ENCODE measurements around the gene CGB1. TPM values are rescaled to one million over a fixed set of nuclear protein-coding genes. Genes with fewer than 3 reads are reported as not detected.

CGB1 gene
- total and polyA plus RNA-seq, 10 of the 15 experiments (the other 5 are each of a cell fraction or from before 2014, with no cell fraction given), result not detected

DNA sequence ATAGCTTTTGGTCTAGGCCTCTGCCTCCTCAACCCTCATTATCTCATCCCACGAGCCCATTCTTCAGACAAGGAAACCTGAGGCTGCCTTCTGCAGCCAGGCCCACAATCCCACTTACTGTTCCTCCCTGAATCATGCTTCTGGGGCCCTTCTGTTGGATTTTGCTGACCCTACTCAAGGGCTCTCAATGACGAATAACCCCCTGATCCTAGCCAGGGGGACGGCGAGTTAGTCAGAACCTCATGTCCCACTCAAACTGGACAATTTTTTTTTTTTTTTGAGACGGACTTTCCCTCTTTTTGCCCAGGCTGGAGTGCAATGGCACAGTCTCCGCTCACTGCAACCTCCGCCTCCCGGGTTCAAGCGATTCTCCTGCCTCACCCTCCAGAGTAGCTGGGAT lies 14.6 kb downstream of the CGB1 start (continued):
- TF ChIP-seq, protein P1, sequence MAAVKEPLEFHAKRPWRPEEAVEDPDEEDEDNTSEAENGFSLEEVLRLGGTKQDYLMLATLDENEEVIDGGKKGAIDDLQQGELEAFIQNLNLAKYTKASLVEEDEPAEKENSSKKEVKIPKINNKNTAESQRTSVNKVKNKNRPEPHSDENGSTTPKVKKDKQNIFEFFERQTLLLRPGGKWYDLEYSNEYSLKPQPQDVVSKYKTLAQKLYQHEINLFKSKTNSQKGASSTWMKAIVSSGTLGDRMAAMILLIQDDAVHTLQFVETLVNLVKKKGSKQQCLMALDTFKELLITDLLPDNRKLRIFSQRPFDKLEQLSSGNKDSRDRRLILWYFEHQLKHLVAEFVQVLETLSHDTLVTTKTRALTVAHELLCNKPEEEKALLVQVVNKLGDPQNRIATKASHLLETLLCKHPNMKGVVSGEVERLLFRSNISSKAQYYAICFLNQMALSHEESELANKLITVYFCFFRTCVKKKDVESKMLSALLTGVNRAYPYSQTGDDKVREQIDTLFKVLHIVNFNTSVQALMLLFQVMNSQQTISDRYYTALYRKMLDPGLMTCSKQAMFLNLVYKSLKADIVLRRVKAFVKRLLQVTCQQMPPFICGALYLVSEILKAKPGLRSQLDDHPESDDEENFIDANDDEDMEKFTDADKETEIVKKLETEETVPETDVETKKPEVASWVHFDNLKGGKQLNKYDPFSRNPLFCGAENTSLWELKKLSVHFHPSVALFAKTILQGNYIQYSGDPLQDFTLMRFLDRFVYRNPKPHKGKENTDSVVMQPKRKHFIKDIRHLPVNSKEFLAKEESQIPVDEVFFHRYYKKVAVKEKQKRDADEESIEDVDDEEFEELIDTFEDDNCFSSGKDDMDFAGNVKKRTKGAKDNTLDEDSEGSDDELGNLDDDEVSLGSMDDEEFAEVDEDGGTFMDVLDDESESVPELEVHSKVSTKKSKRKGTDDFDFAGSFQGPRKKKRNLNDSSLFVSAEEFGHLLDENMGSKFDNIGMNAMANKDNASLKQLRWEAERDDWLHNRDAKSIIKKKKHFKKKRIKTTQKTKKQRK (IDR thresholded peaks at IDR 0.05; ENCODE audit: low read depth, low read length), result no peak

DNA sequence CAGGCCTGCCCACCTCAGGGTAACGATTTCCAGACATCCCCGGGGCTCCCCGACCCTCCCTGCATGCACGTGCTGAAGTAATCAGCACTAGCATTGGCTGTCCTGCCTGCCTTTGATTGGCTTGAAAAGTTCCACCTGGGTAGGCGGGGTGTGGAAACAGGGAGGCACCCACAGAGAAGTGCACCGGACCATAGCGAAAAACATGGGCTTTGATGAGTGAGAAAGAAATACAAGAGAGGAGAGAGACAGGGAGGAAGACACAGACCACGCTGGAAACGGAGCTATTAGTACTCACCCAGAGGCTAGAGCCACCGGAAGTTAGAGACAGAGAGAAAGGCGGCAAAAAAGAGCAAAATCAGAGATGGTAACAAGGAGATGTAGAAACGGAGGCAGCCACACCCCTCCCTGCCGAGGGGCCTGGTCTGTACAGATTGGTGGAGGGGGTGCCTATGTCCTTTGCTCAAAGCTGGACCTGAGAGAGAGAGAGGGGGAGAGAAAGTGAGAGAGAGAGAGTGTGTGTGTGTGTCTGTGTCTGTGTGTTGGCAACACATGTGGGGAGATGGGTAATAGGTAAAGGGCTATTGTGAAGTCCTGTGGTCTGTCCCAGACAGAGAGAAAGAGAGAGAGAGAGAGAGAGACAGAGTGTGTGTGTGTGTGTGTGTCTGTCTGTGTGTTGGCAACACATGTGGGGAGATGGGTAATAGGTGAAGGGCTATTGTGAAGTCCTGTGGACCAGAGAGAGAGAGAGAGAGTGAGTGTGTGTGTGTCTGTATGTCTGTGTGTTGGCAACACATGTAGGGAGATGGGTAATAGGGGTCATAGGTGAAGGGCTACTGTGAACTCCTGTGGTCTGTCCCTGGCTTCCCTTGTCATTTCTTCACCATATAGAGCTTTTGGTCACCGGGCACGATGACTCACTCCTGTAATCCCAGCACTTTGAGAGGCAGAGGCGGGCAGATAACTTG lies 15.5 kb downstream of the CGB1 start:
- ChIA-PET RAD21 (ENCODE audit: unreplicated experiment) (interaction anchor here (0.6 kb wide), 1 partner anchor 247 kb away, joined by 3 read pairs; no protein-coding TSS in a partner anchor), POLR2A (interaction anchor here (0.5 kb wide), 1 partner anchor 140 kb away, joined by 5 read pairs; no protein-coding TSS in a partner anchor), SMC1A (ENCODE audit: uncharacterized antibody, unreplicated experiment) (no interaction called here), CTCF (interaction anchor here (0.8 to 1.8 kb wide), 2 partner anchors 77 to 178 kb away, joined by 3 to 5 read pairs; no protein-coding TSS in a partner anchor)
- no peak for FAIRE-seq
- WGBS (ENCODE audit: insufficient coverage, insufficient replicate concordance, low lambda C conversion rate, missing lambda C conversion rate), result 12% methylated on average over 16 of the region's 16 CpGs
- no peak for DNase-seq (ENCODE audit: low read depth, low spot score)
- Histone ChIP-seq H2AFZ (ENCODE audit: control insufficient read depth, low read depth, low read length) (peak overlapping the region; percentile 15), H3K4me2 (ENCODE audit: control insufficient read depth, insufficient read depth) (no peak overlapping the region), H4K20me1 (ENCODE audit: control insufficient read depth, insufficient read depth) (no peaks in the 10 kb centered on the region), H3K79me2 (ENCODE audit: control insufficient read depth, insufficient read depth, low read length) (no peaks in the 10 kb centered on the region), H3K4me1 (ENCODE audit: control insufficient read depth, insufficient read depth, low read length) (peaks cover 15% of the 10 kb centered on the region), H3K36me3 (ENCODE audit: control insufficient read depth in 2 of 2, insufficient read depth in 2 of 2, low read length in 1 of 2) (no peaks in the 10 kb centered on the region; a peak in 1 of 4 replicates), H3K27ac (ENCODE audit: control insufficient read depth, insufficient read depth) (no peak overlapping the region), H3K9ac (ENCODE audit: control insufficient read depth, insufficient read depth, low read length) (no peak overlapping the region), H3K9me3 (replicated peaks; ENCODE audit: control insufficient read depth, insufficient read depth, low read length) (no peaks in the 10 kb centered on the region), H3K27me3 (replicated peaks in 1 of 2; ENCODE audit: control insufficient read depth in 2 of 2, insufficient read depth in 2 of 2, low read length in 1 of 2) (no peaks in the 10 kb centered on the region), H3K4me3 (no peak overlapping the region)
- no TSS peak for BruUV-seq (replicated peaks)
- intact Hi-C loops (cut with micrococcal nuclease; ENCODE audit: unreplicated experiment) (no loop called here), in situ Hi-C loops (cut with MboI) (no loop called here)
- peak; percentile 16; the same call in 2 of the 3 replicates for ATAC-seq
- no peak for TF ChIP-seq HCFC1 (IDR thresholded peaks at IDR 0.05; ENCODE audit: low read length)
- no peak for TF ChIP-seq IKZF2 (IDR thresholded peaks at IDR 0.05)
- TF ChIP-seq IRF4 (IDR thresholded peaks at IDR 0.05; ENCODE audit: low read depth, low read length), result no peak
- TF ChIP-seq STAT3 (IDR thresholded peaks at IDR 0.05; ENCODE audit: low read depth, low read length), result no peak
- TF ChIP-seq EZH2 (IDR thresholded peaks at IDR 0.05; ENCODE audit: borderline replicate concordance, control insufficient read depth, low read depth, low read length), result no peak
- TF ChIP-seq NR2F1 (conservative IDR thresholded peaks at IDR 0.05), result peak; percentile 80
- TF ChIP-seq SRF (IDR thresholded peaks at IDR 0.05; ENCODE audit: low read depth in 2 of 2, low read length in 2 of 2), result no peak
- no peak for TF ChIP-seq RB1 (IDR thresholded peaks at IDR 0.05; ENCODE audit: borderline replicate concordance)
- TF ChIP-seq TAF1 (IDR thresholded peaks at IDR 0.05; ENCODE audit: borderline replicate concordance, low read depth, low read length), result no peak
- TF ChIP-seq IKZF1 (conservative IDR thresholded peaks at IDR 0.05), result no peak
- TF ChIP-seq BHLHE40 (IDR thresholded peaks at IDR 0.05; ENCODE audit: borderline replicate concordance in 1 of 2, low read depth in 2 of 2, low read length in 1 of 2), result peak; percentile 61 to 81
